VCaP (cell line): ENCODE measurements around the gene KLHL14.
"Not testable (repeated sequence)": the region's sequence is repeated elsewhere in the genome, so short reads cannot be mapped to it uniquely, and the experiment has no call there.

Experiments
- H3K27ac ChIP-seq: fragments of 450-650 bp; 2 replicates; pipeline ENCODE4 v1.5.1; 2017
- CTCF ChIP-seq: fragments of 450-650 bp; conservative IDR thresholded peaks from 2 replicates; pipeline ENCODE4 v1.5.1; 2017; ENCODE audit warnings: mild to moderate bottlenecking, moderate library complexity

Gene KLHL14

GRCh38 chr18:32674491-32674890 is 98.3 kb downstream of the KLHL14 start:
- H3K27ac ChIP-seq, result no peak overlapping the region
- TF ChIP-seq CTCF, result peak; percentile 70

- no peak overlapping the region for H3K27ac ChIP-seq
- no peak for TF ChIP-seq CTCF
Measured at GRCh38 chr18:32672398-32672797, 100.4 kb downstream of the KLHL14 start.

DNA sequence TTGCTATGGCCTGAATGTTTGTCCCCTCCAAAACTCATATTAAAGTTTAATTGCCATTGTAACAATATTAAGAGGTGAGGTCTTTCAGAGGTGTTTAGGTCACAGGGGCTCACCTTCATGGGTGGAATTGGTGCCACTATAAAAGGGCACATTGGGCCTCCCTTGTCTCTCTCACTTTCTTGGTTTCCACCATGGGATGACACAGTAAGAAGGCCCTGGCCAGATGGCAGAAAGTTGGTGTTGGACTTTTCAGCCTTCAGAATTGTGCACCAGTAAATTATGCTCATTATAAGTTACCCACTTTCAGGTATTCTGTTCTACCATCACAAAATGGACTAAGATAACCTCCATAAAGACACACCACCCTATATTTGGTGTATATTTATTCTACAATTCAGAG is 102.1 kb downstream of the KLHL14 start:
- TF ChIP-seq CTCF, result no peak
- H3K27ac ChIP-seq, result no peak overlapping the region

- H3K27ac ChIP-seq, result no peak overlapping the region
- TF ChIP-seq CTCF, result no peak
Measured at GRCh38 chr18:32669549-32670165, 103.2 kb downstream of the KLHL14 start.

- TF ChIP-seq CTCF, result no peak
- no peak overlapping the region for H3K27ac ChIP-seq
Measured at GRCh38 chr18:32668956-32669355, 103.9 kb downstream of the KLHL14 start.

- no peak overlapping the region for H3K27ac ChIP-seq
- TF ChIP-seq CTCF, result no peak
Measured at GRCh38 chr18:32661486-32662299, 111.1 kb downstream of the KLHL14 start.

GRCh38 chr18:32654507-32654906 is 118.3 kb downstream of the KLHL14 start:
- H3K27ac ChIP-seq, result not testable (repeated sequence)

GRCh38 chr18:32637659-32638058 is 135.2 kb downstream of the KLHL14 start:
- H3K27ac ChIP-seq, result not testable (repeated sequence)
